ENCODE results near the gene NDE1.
"Not testable (repeated sequence)": the region's sequence is repeated elsewhere in the genome, so short reads cannot be mapped to it uniquely, and the experiment has no call there.

NDE1 gene

GRCh38 chr16:15621456-15621855 lies 28.6 kb upstream of the NDE1 start:
- no peak for DNase-seq

GRCh38 chr16:15621889-15622288 lies 28.2 kb upstream of the NDE1 start:
- no peak for DNase-seq

- DNase-seq: no peak
Observed at GRCh38 chr16:15631730-15632409, 18.2 kb upstream of the NDE1 start.

GRCh38 chr16:15635926-15636325 lies 14.1 kb upstream of the NDE1 start:
- DNase-seq: no peak

- no peak for DNase-seq
Observed at GRCh38 chr16:15636392-15636873, 13.6 kb upstream of the NDE1 start.

GRCh38 chr16:15639061-15639568 lies 10.9 kb upstream of the NDE1 start:
- DNase-seq: no peak

- DNase-seq: no peak
Observed at GRCh38 chr16:15640966-15641365, 9.1 kb upstream of the NDE1 start.

- no peak for DNase-seq
Observed at GRCh38 chr16:15641753-15642556, 8.1 kb upstream of the NDE1 start.

GRCh38 chr16:15642557-15643047 lies 7.4 kb upstream of the NDE1 start:
- DNase-seq: peak; percentile 96

- peak; percentile 99 for DNase-seq
Observed at GRCh38 chr16:15643048-15643945, 6.7 kb upstream of the NDE1 start, which contains the start of gene MARF1. MARF1 (minus strand) TSS chr16:15643154; CDS start chr16:15639233, 3,921 bp downstream.

- DNase-seq: no peak
Observed at GRCh38 chr16:15643946-15644250, 6.1 kb upstream of the NDE1 start.

- no peak for DNase-seq
Observed at GRCh38 chr16:15644267-15644961, 5.6 kb upstream of the NDE1 start.

- DNase-seq: peak; percentile 74
Observed at GRCh38 chr16:15644962-15645465, 5.0 kb upstream of the NDE1 start.

- not testable (repeated sequence) for DNase-seq
Observed at GRCh38 chr16:15646557-15647293, 3.3 kb upstream of the NDE1 start.

GRCh38 chr16:15647294-15648014 lies 2.6 kb upstream of the NDE1 start:
- DNase-seq: peak; percentile 22

- DNase-seq: no peak
Observed at GRCh38 chr16:15648135-15648730, 1.8 kb upstream of the NDE1 start.

- DNase-seq: not testable (repeated sequence)
Observed at GRCh38 chr16:15649311-15649710, 734 bp upstream of the NDE1 start.

- no peak for DNase-seq
Observed at GRCh38 chr16:15649727-15650018, 372 bp upstream of the NDE1 start.

GRCh38 chr16:15650698-15651171 lies 690 bp downstream of the NDE1 start:
- DNase-seq: peak; percentile 62

Data from hematopoietic multipotent progenitor cell treated with erythropoietin and hydrocortisone succinate and interleukin-3 and kit ligand, for 4 days (in vitro differentiated cells).